ENCODE results near the gene SORCS3. TPM values are rescaled to one million over a fixed set of nuclear protein-coding genes. Genes with fewer than 3 reads are reported as not detected.

SORCS3 gene
- total RNA-seq, 2 donors from 2014 or later: not detected

DNA sequence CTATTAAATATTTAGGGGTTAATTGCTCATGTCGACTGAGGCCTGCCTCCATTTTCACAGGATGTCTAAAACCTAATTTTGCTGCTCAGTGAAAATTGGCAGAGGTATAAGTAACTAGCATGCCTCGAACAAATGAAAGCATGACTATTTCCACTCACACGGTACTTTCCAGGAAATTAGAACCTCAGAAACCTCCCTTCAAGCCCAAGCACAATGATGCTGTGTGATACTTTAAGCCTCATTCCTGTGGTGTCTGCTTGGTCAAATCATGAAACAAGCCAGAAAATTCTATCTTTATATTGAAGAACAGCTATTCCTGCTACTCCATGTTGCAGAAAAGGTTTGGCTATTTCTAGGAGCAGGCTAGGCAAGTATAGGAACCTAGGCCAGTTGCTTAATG is 203.0 kb downstream of the SORCS3 start:
- Histone ChIP-seq H3K4me3 (no peak overlapping the region), H3K27ac (no peak overlapping the region), H3K27me3 (replicated peaks; ENCODE audit: insufficient read depth) (no peaks in the 10 kb centered on the region), H3K9me3 (no peaks in the 10 kb centered on the region), H3K4me1 (ENCODE audit: control insufficient read depth in 1 of 2, low read depth in 2 of 2) (no peaks in the 10 kb centered on the region), H3K36me3 (no peaks in the 10 kb centered on the region)
- DNase-seq (ENCODE audit: low spot score) (no peak), ATAC-seq (ENCODE audit: insufficient number of reproducible peaks, low FRiP score, low read depth) (no peak)
- TF ChIP-seq, protein P1, sequence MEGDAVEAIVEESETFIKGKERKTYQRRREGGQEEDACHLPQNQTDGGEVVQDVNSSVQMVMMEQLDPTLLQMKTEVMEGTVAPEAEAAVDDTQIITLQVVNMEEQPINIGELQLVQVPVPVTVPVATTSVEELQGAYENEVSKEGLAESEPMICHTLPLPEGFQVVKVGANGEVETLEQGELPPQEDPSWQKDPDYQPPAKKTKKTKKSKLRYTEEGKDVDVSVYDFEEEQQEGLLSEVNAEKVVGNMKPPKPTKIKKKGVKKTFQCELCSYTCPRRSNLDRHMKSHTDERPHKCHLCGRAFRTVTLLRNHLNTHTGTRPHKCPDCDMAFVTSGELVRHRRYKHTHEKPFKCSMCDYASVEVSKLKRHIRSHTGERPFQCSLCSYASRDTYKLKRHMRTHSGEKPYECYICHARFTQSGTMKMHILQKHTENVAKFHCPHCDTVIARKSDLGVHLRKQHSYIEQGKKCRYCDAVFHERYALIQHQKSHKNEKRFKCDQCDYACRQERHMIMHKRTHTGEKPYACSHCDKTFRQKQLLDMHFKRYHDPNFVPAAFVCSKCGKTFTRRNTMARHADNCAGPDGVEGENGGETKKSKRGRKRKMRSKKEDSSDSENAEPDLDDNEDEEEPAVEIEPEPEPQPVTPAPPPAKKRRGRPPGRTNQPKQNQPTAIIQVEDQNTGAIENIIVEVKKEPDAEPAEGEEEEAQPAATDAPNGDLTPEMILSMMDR (IDR thresholded peaks at IDR 0.05): no peak

DNA sequence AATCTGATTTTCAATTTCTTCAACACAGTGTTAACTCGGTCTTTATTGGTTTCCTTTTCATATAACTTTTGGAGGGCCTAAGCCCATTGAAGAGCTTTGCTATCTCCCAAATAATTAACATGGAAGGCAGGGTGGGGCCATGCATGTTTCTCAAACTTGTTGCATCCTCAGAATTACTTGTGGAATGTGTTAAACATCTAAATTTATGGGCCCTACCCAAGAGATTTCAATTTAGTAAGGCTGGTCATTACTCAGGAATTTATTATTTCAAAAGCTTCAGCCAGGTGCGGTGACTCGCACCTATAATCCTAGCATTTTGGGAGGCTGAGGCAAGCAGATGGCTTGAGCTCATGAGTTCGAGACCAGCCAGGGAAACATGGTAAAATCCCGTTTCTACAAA is 208.9 kb downstream of the SORCS3 start:
- TF ChIP-seq, protein P1 (IDR thresholded peaks at IDR 0.05): no peak
- Histone ChIP-seq H3K9me3 (no peaks in the 10 kb centered on the region), H3K27me3 (replicated peaks; ENCODE audit: insufficient read depth) (no peaks in the 10 kb centered on the region), H3K27ac (no peak overlapping the region), H3K36me3 (no peaks in the 10 kb centered on the region), H3K4me3 (no peak overlapping the region), H3K4me1 (ENCODE audit: control insufficient read depth in 1 of 2, low read depth in 2 of 2) (no peaks in the 10 kb centered on the region)
- ATAC-seq (ENCODE audit: insufficient number of reproducible peaks, low FRiP score, low read depth): no peak
- no peak for DNase-seq (ENCODE audit: low spot score)

DNA sequence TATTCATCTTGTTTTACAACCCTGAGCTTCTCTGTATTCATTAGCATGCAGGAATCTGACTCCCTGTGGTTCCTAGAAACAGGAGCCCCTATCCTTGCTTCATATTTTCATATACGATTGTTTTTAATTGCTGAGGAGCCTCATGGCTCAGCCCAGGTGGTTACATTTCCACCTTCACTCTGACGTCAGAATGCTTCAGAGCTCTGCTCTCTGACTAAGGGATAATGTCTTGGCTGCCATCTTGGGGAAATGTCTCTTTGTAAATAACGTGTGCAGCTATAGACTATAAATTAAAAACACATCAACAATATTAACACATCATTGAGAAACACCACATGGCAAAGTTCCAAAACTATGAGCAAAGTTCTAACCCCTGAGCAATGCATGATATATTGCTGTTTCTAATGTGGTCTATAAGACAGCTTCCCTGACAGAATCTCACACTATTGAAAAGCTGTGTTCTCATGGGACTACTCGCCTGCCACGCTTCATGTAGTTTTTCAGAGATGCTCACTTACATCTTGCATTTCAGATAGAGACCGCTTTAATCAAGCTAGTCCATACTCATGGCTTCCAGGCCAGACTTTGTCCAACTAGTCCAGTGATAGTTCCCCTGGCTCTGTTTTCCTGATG is 227.0 kb downstream of the SORCS3 start:
- ATAC-seq (ENCODE audit: insufficient number of reproducible peaks, low FRiP score, low read depth): no peak
- TF ChIP-seq, protein P1 (IDR thresholded peaks at IDR 0.05): no peak

DNA sequence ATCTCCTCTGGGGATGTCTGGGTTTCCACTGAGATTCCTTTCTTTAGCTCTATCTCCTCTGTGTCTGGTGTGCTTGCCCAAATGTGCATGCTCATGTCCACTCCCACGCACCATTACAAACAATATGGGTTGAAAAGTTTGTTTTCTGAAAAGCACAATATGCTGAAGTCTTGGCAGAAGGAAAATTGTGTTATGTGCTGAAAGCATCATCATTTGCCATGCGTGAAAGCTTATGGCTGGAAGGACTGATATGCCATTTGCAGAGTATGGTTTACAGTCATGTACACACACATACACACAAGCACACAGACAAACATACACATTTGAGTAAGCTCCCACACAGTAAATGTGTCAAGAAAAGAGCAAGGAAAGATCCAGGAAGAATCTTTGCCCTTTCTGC is 231.6 kb downstream of the SORCS3 start:
- TF ChIP-seq, protein P1 (IDR thresholded peaks at IDR 0.05): no peak
- no peak for ATAC-seq (ENCODE audit: insufficient number of reproducible peaks, low FRiP score, low read depth)

More for the DNA sequence above, 227.0 kb downstream of the SORCS3 start:
- no peak for DNase-seq (ENCODE audit: low spot score)
- no peak overlapping the region for H3K27ac ChIP-seq
- no peaks in the 10 kb centered on the region for H3K9me3 ChIP-seq
- no peak overlapping the region for H3K4me3 ChIP-seq
- no peaks in the 10 kb centered on the region for H3K4me1 ChIP-seq (ENCODE audit: control insufficient read depth in 1 of 2, low read depth in 2 of 2)
- H3K27me3 ChIP-seq (replicated peaks; ENCODE audit: insufficient read depth): no peaks in the 10 kb centered on the region
- no peaks in the 10 kb centered on the region for H3K36me3 ChIP-seq

DNA sequence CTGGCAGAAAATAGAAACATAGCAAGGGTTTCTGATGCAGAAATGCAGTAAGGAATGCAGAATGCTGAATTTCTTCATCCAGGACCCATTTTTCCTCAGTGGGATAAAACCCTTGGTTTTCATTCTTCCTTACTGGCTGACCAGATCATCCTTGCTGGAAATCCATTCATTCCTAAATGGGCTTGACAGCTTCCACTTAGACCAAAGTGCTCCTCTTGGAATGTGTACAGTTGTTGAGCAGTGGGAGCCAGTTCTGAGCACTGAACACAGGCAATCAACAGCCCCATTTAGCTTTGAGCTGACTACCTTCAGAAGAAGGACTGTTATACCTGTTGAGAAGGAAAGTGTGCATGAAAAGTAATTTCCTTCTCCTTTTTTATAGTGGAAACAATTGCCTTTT is 232.1 kb downstream of the SORCS3 start:
- Histone ChIP-seq H3K27me3 (replicated peaks; ENCODE audit: insufficient read depth) (no peaks in the 10 kb centered on the region), H3K4me3 (no peak overlapping the region), H3K27ac (no peak overlapping the region), H3K36me3 (no peaks in the 10 kb centered on the region), H3K4me1 (ENCODE audit: control insufficient read depth in 1 of 2, low read depth in 2 of 2) (no peaks in the 10 kb centered on the region), H3K9me3 (no peaks in the 10 kb centered on the region)
- DNase-seq (ENCODE audit: low spot score) (no peak), ATAC-seq (ENCODE audit: insufficient number of reproducible peaks, low FRiP score, low read depth) (no peak)
- TF ChIP-seq, protein P1 (IDR thresholded peaks at IDR 0.05): no peak

More for the DNA sequence above, 231.6 kb downstream of the SORCS3 start:
- Histone ChIP-seq H3K9me3 (no peaks in the 10 kb centered on the region), H3K4me3 (no peak overlapping the region), H3K36me3 (no peaks in the 10 kb centered on the region), H3K4me1 (ENCODE audit: control insufficient read depth in 1 of 2, low read depth in 2 of 2) (no peaks in the 10 kb centered on the region), H3K27ac (no peak overlapping the region), H3K27me3 (replicated peaks; ENCODE audit: insufficient read depth) (no peaks in the 10 kb centered on the region)
- no peak for DNase-seq (ENCODE audit: low spot score)

Measured in thoracic aorta (tissue), 2 donors.